Measurements from ENCODE around the gene ARHGAP24.
A peak's percentile ranks its signal among the peaks of the same experiment; 100 is the strongest.

Gene ARHGAP24

GRCh38 chr4:85769009-85769408 is 294.1 kb downstream of the ARHGAP24 start:
- no peaks in the 10 kb centered on the region for H3K36me3 ChIP-seq (ENCODE audit: insufficient read depth, low read length)
- H3K27ac ChIP-seq (ENCODE audit: low read depth, low read length): no peak overlapping the region
- no peaks in the 10 kb centered on the region for H3K27me3 ChIP-seq (ENCODE audit: insufficient read depth, low read length)
- no peak overlapping the region for H3K4me3 ChIP-seq (ENCODE audit: low read length)
- WGBS: 98% methylated on average over 2 of the region's 2 CpGs
- H3K4me1 ChIP-seq (ENCODE audit: insufficient read depth, low read length): peaks cover 31% of the 10 kb centered on the region
- H3K9me3 ChIP-seq (ENCODE audit: insufficient read depth, low read depth, low read length): no peaks in the 10 kb centered on the region
- no peak overlapping the region for H3K9ac ChIP-seq (ENCODE audit: low read depth, low read length)

GRCh38 chr4:85772470-85772869 is 297.5 kb downstream of the ARHGAP24 start:
- H3K4me3 ChIP-seq (ENCODE audit: low read length): no peak overlapping the region
- no peaks in the 10 kb centered on the region for H3K27me3 ChIP-seq (ENCODE audit: insufficient read depth, low read length)
- no peaks in the 10 kb centered on the region for H3K9me3 ChIP-seq (ENCODE audit: insufficient read depth, low read depth, low read length)
- peaks cover 22% of the 10 kb centered on the region for H3K4me1 ChIP-seq (ENCODE audit: insufficient read depth, low read length)
- H3K27ac ChIP-seq (ENCODE audit: low read depth, low read length): no peak overlapping the region
- 95% methylated on average over 1 of the region's 1 CpG for WGBS
- no peaks in the 10 kb centered on the region for H3K36me3 ChIP-seq (ENCODE audit: insufficient read depth, low read length)
- H3K9ac ChIP-seq (ENCODE audit: low read depth, low read length): no peak overlapping the region

GRCh38 chr4:85773372-85773771 is 298.4 kb downstream of the ARHGAP24 start:
- Histone ChIP-seq H3K4me3 (ENCODE audit: low read length) (no peak overlapping the region), H3K9me3 (ENCODE audit: insufficient read depth, low read depth, low read length) (no peaks in the 10 kb centered on the region), H3K27ac (ENCODE audit: low read depth, low read length) (peak overlapping the region; percentile 73; the same call in 1 of the 2 replicates), H3K9ac (ENCODE audit: low read depth, low read length) (no peak overlapping the region), H3K36me3 (ENCODE audit: insufficient read depth, low read length) (no peaks in the 10 kb centered on the region), H3K4me1 (ENCODE audit: insufficient read depth, low read length) (peaks cover 25% of the 10 kb centered on the region), H3K27me3 (ENCODE audit: insufficient read depth, low read length) (no peaks in the 10 kb centered on the region)
- no CpG with 5 or more reads among the region's 1 CpG for WGBS

GRCh38 chr4:85774000-85774399 is 299.1 kb downstream of the ARHGAP24 start:
- peak overlapping the region; percentile 73 for H3K27ac ChIP-seq (ENCODE audit: low read depth, low read length)
- H3K4me3 ChIP-seq (ENCODE audit: low read length): no peak overlapping the region
- WGBS: 69% methylated on average over 1 of the region's 1 CpG
- H3K9me3 ChIP-seq (ENCODE audit: insufficient read depth, low read depth, low read length): no peaks in the 10 kb centered on the region
- no peaks in the 10 kb centered on the region for H3K36me3 ChIP-seq (ENCODE audit: insufficient read depth, low read length)
- H3K27me3 ChIP-seq (ENCODE audit: insufficient read depth, low read length): no peaks in the 10 kb centered on the region
- peaks cover 31% of the 10 kb centered on the region for H3K4me1 ChIP-seq (ENCODE audit: insufficient read depth, low read length)
- H3K9ac ChIP-seq (ENCODE audit: low read depth, low read length): no peak overlapping the region; the same call in 1 of the 2 replicates

- peaks cover 31% of the 10 kb centered on the region for H3K4me1 ChIP-seq (ENCODE audit: insufficient read depth, low read length)
Measured at GRCh38 chr4:85774489-85774888, 299.5 kb downstream of the ARHGAP24 start.

GRCh38 chr4:85776096-85776495 is 301.1 kb downstream of the ARHGAP24 start:
- Histone ChIP-seq H3K4me1 (ENCODE audit: insufficient read depth, low read length) (peaks cover 31% of the 10 kb centered on the region), H3K9ac (ENCODE audit: low read depth, low read length) (no peak overlapping the region), H3K36me3 (ENCODE audit: insufficient read depth, low read length) (no peaks in the 10 kb centered on the region), H3K27ac (ENCODE audit: low read depth, low read length) (no peak overlapping the region), H3K9me3 (ENCODE audit: insufficient read depth, low read depth, low read length) (no peaks in the 10 kb centered on the region), H3K4me3 (ENCODE audit: low read length) (no peak overlapping the region), H3K27me3 (ENCODE audit: insufficient read depth, low read length) (no peaks in the 10 kb centered on the region)
- 89% methylated on average over 2 of the region's 2 CpGs for WGBS

More at GRCh38 chr4:85774489-85774888, 299.5 kb downstream of the ARHGAP24 start:
- Histone ChIP-seq H3K4me3 (ENCODE audit: low read length) (no peak overlapping the region), H3K9me3 (ENCODE audit: insufficient read depth, low read depth, low read length) (no peaks in the 10 kb centered on the region), H3K36me3 (ENCODE audit: insufficient read depth, low read length) (no peaks in the 10 kb centered on the region), H3K27ac (ENCODE audit: low read depth, low read length) (peak overlapping the region; percentile 73), H3K27me3 (ENCODE audit: insufficient read depth, low read length) (no peaks in the 10 kb centered on the region), H3K9ac (ENCODE audit: low read depth, low read length) (no peak overlapping the region)
- WGBS: 74% methylated on average over 3 of the region's 3 CpGs

GRCh38 chr4:85776579-85776978 is 301.6 kb downstream of the ARHGAP24 start:
- no CpG with 5 or more reads among the region's 1 CpG for WGBS

GRCh38 chr4:85777908-85778631 is 303.1 kb downstream of the ARHGAP24 start:
- Histone ChIP-seq H3K36me3 (ENCODE audit: insufficient read depth, low read length) (no peaks in the 10 kb centered on the region), H3K27ac (ENCODE audit: low read depth, low read length) (no peak overlapping the region)

More at GRCh38 chr4:85776579-85776978, 301.6 kb downstream of the ARHGAP24 start:
- H3K36me3 ChIP-seq (ENCODE audit: insufficient read depth, low read length): no peaks in the 10 kb centered on the region
- no peaks in the 10 kb centered on the region for H3K27me3 ChIP-seq (ENCODE audit: insufficient read depth, low read length)
- H3K9me3 ChIP-seq (ENCODE audit: insufficient read depth, low read depth, low read length): no peaks in the 10 kb centered on the region
- peaks cover 31% of the 10 kb centered on the region for H3K4me1 ChIP-seq (ENCODE audit: insufficient read depth, low read length)
- no peak overlapping the region for H3K27ac ChIP-seq (ENCODE audit: low read depth, low read length)
- no peak overlapping the region for H3K4me3 ChIP-seq (ENCODE audit: low read length)
- no peak overlapping the region for H3K9ac ChIP-seq (ENCODE audit: low read depth, low read length)

GRCh38 chr4:85778632-85779131 is 303.7 kb downstream of the ARHGAP24 start:
- H3K27ac ChIP-seq (ENCODE audit: low read depth, low read length): no peak overlapping the region; the same call in 1 of the 2 replicates
- no peak overlapping the region for H3K9ac ChIP-seq (ENCODE audit: low read depth, low read length)
- 96% methylated on average over 3 of the region's 3 CpGs for WGBS
- no peaks in the 10 kb centered on the region for H3K9me3 ChIP-seq (ENCODE audit: insufficient read depth, low read depth, low read length)
- peaks cover 23% of the 10 kb centered on the region for H3K4me1 ChIP-seq (ENCODE audit: insufficient read depth, low read length)
- no peaks in the 10 kb centered on the region for H3K27me3 ChIP-seq (ENCODE audit: insufficient read depth, low read length)
- no peaks in the 10 kb centered on the region for H3K36me3 ChIP-seq (ENCODE audit: insufficient read depth, low read length)
- peak overlapping the region; percentile 2; the same call in 1 of the 2 replicates for H3K4me3 ChIP-seq (ENCODE audit: low read length)

More at GRCh38 chr4:85777908-85778631, 303.1 kb downstream of the ARHGAP24 start:
- Histone ChIP-seq H3K9ac (ENCODE audit: low read depth, low read length) (no peak overlapping the region), H3K4me3 (ENCODE audit: low read length) (no peak overlapping the region), H3K4me1 (ENCODE audit: insufficient read depth, low read length) (peaks cover 30% of the 10 kb centered on the region), H3K9me3 (ENCODE audit: insufficient read depth, low read depth, low read length) (no peaks in the 10 kb centered on the region), H3K27me3 (ENCODE audit: insufficient read depth, low read length) (no peaks in the 10 kb centered on the region)
- WGBS: 89% methylated on average over 1 of the region's 3 CpGs

- H3K4me1 ChIP-seq (ENCODE audit: insufficient read depth, low read length): peaks cover 19% of the 10 kb centered on the region
- H3K27ac ChIP-seq (ENCODE audit: low read depth, low read length): no peak overlapping the region
Measured at GRCh38 chr4:85779165-85779564, 304.2 kb downstream of the ARHGAP24 start.

GRCh38 chr4:85780664-85781063 is 305.7 kb downstream of the ARHGAP24 start:
- H3K36me3 ChIP-seq (ENCODE audit: insufficient read depth, low read length): no peaks in the 10 kb centered on the region
- peaks cover 9% of the 10 kb centered on the region for H3K4me1 ChIP-seq (ENCODE audit: insufficient read depth, low read length)
- no peak overlapping the region for H3K4me3 ChIP-seq (ENCODE audit: low read length)
- WGBS: 96% methylated on average over 3 of the region's 3 CpGs
- H3K27me3 ChIP-seq (ENCODE audit: insufficient read depth, low read length): no peaks in the 10 kb centered on the region
- H3K27ac ChIP-seq (ENCODE audit: low read depth, low read length): no peak overlapping the region
- no peaks in the 10 kb centered on the region for H3K9me3 ChIP-seq (ENCODE audit: insufficient read depth, low read depth, low read length)
- no peak overlapping the region for H3K9ac ChIP-seq (ENCODE audit: low read depth, low read length)

More at GRCh38 chr4:85779165-85779564, 304.2 kb downstream of the ARHGAP24 start:
- Histone ChIP-seq H3K27me3 (ENCODE audit: insufficient read depth, low read length) (no peaks in the 10 kb centered on the region), H3K9ac (ENCODE audit: low read depth, low read length) (no peak overlapping the region), H3K9me3 (ENCODE audit: insufficient read depth, low read depth, low read length) (no peaks in the 10 kb centered on the region), H3K36me3 (ENCODE audit: insufficient read depth, low read length) (no peaks in the 10 kb centered on the region), H3K4me3 (ENCODE audit: low read length) (peak overlapping the region; percentile 2; the same call in 1 of the 2 replicates)

All from HUES64 (cell line).